Measurements from ENCODE around the gene C9orf72. TPM values are rescaled to one million over a fixed set of nuclear protein-coding genes. Genes with fewer than 3 reads are reported as not detected.
A peak's percentile ranks its signal among the peaks of the same experiment; 100 is the strongest.

C9orf72 gene
- total and polyA plus RNA-seq, 12 donors = 4.9 to 22.0 (median 15.8) TPM

- intact Hi-C loops (cut with DNase I) = loop anchor here in 7 of 10 donors (2.0 to 10.0 kb wide), 6 partner anchors 53 to 196 kb away; no protein-coding TSS in a partner anchor
- 3 to 4% methylated on average over 44 of the region's 44 CpGs for WGBS, 2 donors
- ATAC-seq (peak; percentile 76 to 91 (median 88)), DNase-seq (peak; percentile 65 to 69)
- H3K27ac ChIP-seq = peak overlapping the region; percentile 19 to 87 (median 78)
- TF ChIP-seq CTCF (IDR thresholded peaks at IDR 0.05) = no peak
- peaks cover 0 to 20% (median 7%) of the 10 kb centered on the region in 9 donors for H3K4me1 ChIP-seq
- no peaks in the 10 kb centered on the region for H3K9me3 ChIP-seq
- H3K36me3 ChIP-seq = peaks cover 0 to 2% (median 0%) of the 10 kb centered on the region in 9 donors
- H3K27me3 ChIP-seq = no peaks in the 10 kb centered on the region
- H3K4me3 ChIP-seq = peak overlapping the region; percentile 48 to 83 (median 75)
Measured at GRCh38 chr9:27528076-27528885, 45.0 kb downstream of the C9orf72 start.

GRCh38 chr9:27527702-27528075 is 45.6 kb downstream of the C9orf72 start:
- 54 to 60% methylated on average over 8 of the region's 8 CpGs for WGBS, 2 donors
- DNase-seq (no peak), ATAC-seq (peak in 5 of 8 donors; percentile 1 to 32 (median 8))
- no peaks in the 10 kb centered on the region for H3K27me3 ChIP-seq
- H3K4me3 ChIP-seq = peak overlapping the region in 8 of 10 donors; percentile 60 to 83 (median 76)
- H3K27ac ChIP-seq = peak overlapping the region in 8 of 10 donors; percentile 52 to 87 (median 78)
- H3K9me3 ChIP-seq = no peaks in the 10 kb centered on the region
- H3K4me1 ChIP-seq = peaks cover 0 to 20% (median 7%) of the 10 kb centered on the region in 9 donors
- intact Hi-C loops (cut with DNase I) = loop anchor here in 7 of 10 donors (2.0 to 10.0 kb wide), 6 partner anchors 53 to 195 kb away; no protein-coding TSS in a partner anchor
- peaks cover 0 to 2% (median 0%) of the 10 kb centered on the region in 9 donors for H3K36me3 ChIP-seq
- TF ChIP-seq CTCF (IDR thresholded peaks at IDR 0.05) = no peak

GRCh38 chr9:27524236-27524635 is 49.0 kb downstream of the C9orf72 start, which contains the start of gene IFNK:
Gene IFNK (plus strand): TSS chr9:27524290. CDS start chr9:27524337, 47 bp downstream.
- WGBS, 2 donors = 92 to 99% methylated on average over 2 of the region's 2 CpGs
- H3K4me1 ChIP-seq = peaks cover 0 to 15% (median 7%) of the 10 kb centered on the region in 9 donors

More at GRCh38 chr9:27524236-27524635, 49.0 kb downstream of the C9orf72 start, which contains the start of gene IFNK:
- TF ChIP-seq CTCF (IDR thresholded peaks at IDR 0.05) = no peak
- intact Hi-C loops (cut with DNase I) = loop anchor here in 3 of 10 donors (10.0 kb wide), 3 partner anchors 49 to 89 kb away; no protein-coding TSS in a partner anchor
- no peak for DNase-seq
- Histone ChIP-seq H3K27me3 (no peaks in the 10 kb centered on the region), H3K4me3 (no peak within 1 kb of the TSS), H3K9me3 (no peaks in the 10 kb centered on the region), H3K27ac (no peak within 1 kb of the TSS), H3K36me3 (peaks cover 0 to 2% (median 0%) of the 10 kb centered on the region in 9 donors)
- ATAC-seq = no peak
